ENCODE data around the gene BABAM2. TPM values are rescaled to one million over a fixed set of nuclear protein-coding genes. Genes with fewer than 3 reads are reported as not detected.

The BABAM2 gene
- total and polyA plus RNA-seq, 2 of the 4 experiments (the other 2 are of a cell fraction), result 20.9 to 23.1 TPM

DNA sequence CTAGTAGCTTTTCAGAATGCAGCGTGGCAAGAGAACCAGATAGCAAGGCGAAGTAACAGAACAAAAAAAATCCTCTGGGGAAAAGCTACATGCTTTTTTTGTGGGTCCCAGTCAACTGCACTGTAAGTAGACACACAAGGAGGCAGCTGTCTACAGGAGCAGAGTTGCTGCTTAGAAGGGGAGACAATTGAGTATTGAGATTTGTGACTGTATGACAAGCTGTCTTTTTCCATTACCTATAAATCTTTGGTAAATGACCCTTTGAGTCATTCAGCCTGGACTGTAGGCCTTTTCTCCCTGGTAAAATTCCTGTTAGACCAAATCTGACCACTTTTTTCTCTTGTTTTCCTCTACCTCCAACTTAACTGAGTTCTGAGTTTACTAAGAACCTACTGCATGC, 358.0 kb downstream of the BABAM2 start:
- Histone ChIP-seq H3K4me2 (ENCODE audit: low read depth, low read length) (no peak overlapping the region), H2BK20ac (ENCODE audit: low read depth, low read length) (no peak overlapping the region), H3K36me3 (ENCODE audit: control insufficient read depth, insufficient read depth, low read length) (no peaks in the 10 kb centered on the region), H3K18ac (ENCODE audit: low read depth, low read length) (no peak overlapping the region), H4K91ac (ENCODE audit: insufficient read depth, low read depth, low read length) (peak overlapping the region; percentile 32; the same call in 1 of the 2 replicates), H3K4me1 (ENCODE audit: control insufficient read depth, insufficient read depth, low read length) (peaks cover 2% of the 10 kb centered on the region; the same call in 1 of the 2 replicates), H3K4ac (ENCODE audit: low read depth, low read length) (no peak overlapping the region), H3K27ac (ENCODE audit: insufficient read depth, low read length) (no peak overlapping the region), H4K20me1 (ENCODE audit: insufficient read depth, low read length) (no peaks in the 10 kb centered on the region), H4K8ac (ENCODE audit: low read depth in 2 of 2, low read length in 2 of 2) (no peak overlapping the region), H3K14ac (replicated peaks; ENCODE audit: low read depth, low read length) (no peak overlapping the region), H3K23ac (ENCODE audit: low read depth, low read length) (no peak overlapping the region), H3K4me3 (ENCODE audit: insufficient read depth, low read depth, low read length) (no peak overlapping the region), H3K9ac (ENCODE audit: low read depth, low read length) (no peak overlapping the region), H2BK5ac (ENCODE audit: low read depth, low read length, poor library complexity, severe bottlenecking) (no peak overlapping the region), H3K9me3 (ENCODE audit: control insufficient read depth, insufficient read depth, low read length) (no peaks in the 10 kb centered on the region), H3K27me3 (ENCODE audit: control insufficient read depth, insufficient read depth, low read length) (no peaks in the 10 kb centered on the region), H2BK120ac (ENCODE audit: low read depth, low read length) (no peak overlapping the region), H2AK5ac (ENCODE audit: low read depth, low read length) (no peak overlapping the region), H3K56ac (ENCODE audit: extremely low read depth, insufficient read depth, low read length) (no peak overlapping the region), H3K79me1 (ENCODE audit: low read depth in 1 of 2, low read length in 2 of 2) (no peaks in the 10 kb centered on the region), H2BK15ac (ENCODE audit: low read depth, low read length) (peak overlapping the region; percentile 48; the same call in 1 of the 3 replicates), H4K5ac (ENCODE audit: low read depth, low read length) (no peak overlapping the region), H2AFZ (replicated peaks; ENCODE audit: low read length, poor library complexity) (no peak overlapping the region), H3K9me1 (ENCODE audit: insufficient read depth, low read length) (peaks cover 9% of the 10 kb centered on the region), H2AK9ac (replicated peaks; ENCODE audit: low read depth, low read length, poor library complexity) (no peak overlapping the region)
- ChIA-PET POLR2A (ENCODE audit: unreplicated experiment) (no interaction called here), CTCF (interaction anchor here (0.8 kb wide), 1 partner anchor 9 kb away, joined by 3 read pairs; no protein-coding TSS in a partner anchor)
- TF ChIP-seq FOS (IDR thresholded peaks at IDR 0.05; ENCODE audit: low read depth, low read length), result no peak
- TF ChIP-seq BHLHE40 (IDR thresholded peaks at IDR 0.05; ENCODE audit: low read depth, low read length), result no peak
- TF ChIP-seq MAFK (IDR thresholded peaks at IDR 0.05; ENCODE audit: low read depth, low read length), result no peak
- no peak for TF ChIP-seq RCOR1 (IDR thresholded peaks at IDR 0.05; ENCODE audit: insufficient replicate concordance, low read length)
- no peak for TF ChIP-seq ELK1 (IDR thresholded peaks at IDR 0.05; ENCODE audit: borderline replicate concordance, low read depth, low read length)
- TF ChIP-seq NFE2L2 (IDR thresholded peaks at IDR 0.05; ENCODE audit: low read depth, low read length), result no peak
- no peak for TF ChIP-seq MAZ (IDR thresholded peaks at IDR 0.05; ENCODE audit: borderline replicate concordance, low read depth, low read length)
- TF ChIP-seq CEBPB (IDR thresholded peaks at IDR 0.05; ENCODE audit: low read depth, low read length), result no peak
- TF ChIP-seq RAD21 (IDR thresholded peaks at IDR 0.05; ENCODE audit: low read length), result no peak
- TF ChIP-seq, protein P1, sequence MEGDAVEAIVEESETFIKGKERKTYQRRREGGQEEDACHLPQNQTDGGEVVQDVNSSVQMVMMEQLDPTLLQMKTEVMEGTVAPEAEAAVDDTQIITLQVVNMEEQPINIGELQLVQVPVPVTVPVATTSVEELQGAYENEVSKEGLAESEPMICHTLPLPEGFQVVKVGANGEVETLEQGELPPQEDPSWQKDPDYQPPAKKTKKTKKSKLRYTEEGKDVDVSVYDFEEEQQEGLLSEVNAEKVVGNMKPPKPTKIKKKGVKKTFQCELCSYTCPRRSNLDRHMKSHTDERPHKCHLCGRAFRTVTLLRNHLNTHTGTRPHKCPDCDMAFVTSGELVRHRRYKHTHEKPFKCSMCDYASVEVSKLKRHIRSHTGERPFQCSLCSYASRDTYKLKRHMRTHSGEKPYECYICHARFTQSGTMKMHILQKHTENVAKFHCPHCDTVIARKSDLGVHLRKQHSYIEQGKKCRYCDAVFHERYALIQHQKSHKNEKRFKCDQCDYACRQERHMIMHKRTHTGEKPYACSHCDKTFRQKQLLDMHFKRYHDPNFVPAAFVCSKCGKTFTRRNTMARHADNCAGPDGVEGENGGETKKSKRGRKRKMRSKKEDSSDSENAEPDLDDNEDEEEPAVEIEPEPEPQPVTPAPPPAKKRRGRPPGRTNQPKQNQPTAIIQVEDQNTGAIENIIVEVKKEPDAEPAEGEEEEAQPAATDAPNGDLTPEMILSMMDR (conservative IDR thresholded peaks at IDR 0.05; ENCODE audit: low read depth, low read length), result no peak
- TF ChIP-seq MXI1 (IDR thresholded peaks at IDR 0.05; ENCODE audit: borderline replicate concordance, low read depth, low read length), result no peak
- no peak for TF ChIP-seq POLR2A (IDR thresholded peaks at IDR 0.05; ENCODE audit: low read depth, low read length)
- TF ChIP-seq CHD1 (IDR thresholded peaks at IDR 0.05; ENCODE audit: low read depth, low read length), result no peak
- TF ChIP-seq RFX5 (IDR thresholded peaks at IDR 0.05; ENCODE audit: low read depth, low read length), result no peak
- no peak for TF ChIP-seq SMC3 (IDR thresholded peaks at IDR 0.05; ENCODE audit: low read depth, low read length)
- no peak for TF ChIP-seq USF2 (IDR thresholded peaks at IDR 0.05; ENCODE audit: low read depth, low read length)
- in situ Hi-C loops (cut with MboI; ENCODE audit: low sequenced_read_pairs), result no loop called here
- ATAC-seq (ENCODE audit: low read depth), result no peak
- intact Hi-C loops (cut with micrococcal nuclease), result no loop called here
- dilution Hi-C loops (cut with HindIII; ENCODE audit: low sequenced_read_pairs, unreplicated experiment), result no loop called here
- no TSS peak for BruUV-seq (replicated peaks)
- 60% methylated on average over 1 of the region's 2 CpGs; no CpG with 5 or more reads in 1 of the 2 experiments for WGBS, 2 experiments (ENCODE audit: extremely low coverage in 2 of 2, insufficient read length in 1 of 2)
- DNase-seq, result no peak
